Right lobe of liver (tissue), 6 donors: Measurements from ENCODE around the gene FGB. TPM values are rescaled to one million over a fixed set of nuclear protein-coding genes. Genes with fewer than 3 reads are reported as not detected.

Source experiments
- ATAC-seq, 4 donors: fragments of 200-7000 bp; cut with Tn5 transposase; one replicate each; pipeline ENCODE4 v1.9.1; 2020; ENCODE audit warnings: mild to moderate bottlenecking in 4 of 4, moderate library complexity in 4 of 4
- DNase-seq, 3 donors: peaks; one replicate each; pipeline ENCODE4 v3.0.0-alpha.2; 2020
- H3K27ac ChIP-seq, 3 donors: fragments of 200-600 bp; one replicate each; pipeline ENCODE4 v1.8.0; 2022
- H3K27me3 ChIP-seq, 2 donors: fragments of 200-600 bp; one replicate each; pipeline ENCODE4 v1.8.0; 2022
- H3K36me3 ChIP-seq, 4 donors: fragments of 200-600 bp; sonication (generic) in 1 of 4; one replicate each; pipeline versions ENCODE4 v1.5.1 to v1.8.0; 2017 to 2022; ENCODE audit warnings: control low read depth in 1 of 4
- H3K4me1 ChIP-seq, 4 donors: fragments of 200-600 bp; sonication (generic) in 1 of 4; one replicate each; pipeline versions ENCODE4 v1.5.1 to v1.8.0; 2017 to 2022; ENCODE audit warnings: control low read depth in 1 of 4
- H3K4me3 ChIP-seq, 3 donors: fragments of 200-600 bp; one replicate each; pipeline ENCODE4 v1.8.0; 2022
- H3K9me3 ChIP-seq, 4 donors: fragments of 200-600 bp; sonication (generic) in 1 of 4; one replicate each; pipeline versions ENCODE4 v1.5.1 to v1.8.0; 2017 to 2022; ENCODE audit warnings: control low read depth in 1 of 4
- CTCF ChIP-seq, 4 donors: fragments of 200-600 bp in 3 of 4; fragments of 450-650 bp in 1 of 4; IDR thresholded peaks; one replicate each; pipeline versions ENCODE4 v1.5.1 to v1.8.0; 2016 to 2022; ENCODE audit warnings: antibody characterized with exemption in 4 of 4, mild to moderate bottlenecking in 2 of 4
- POLR2A ChIP-seq: fragments of 450-650 bp; IDR thresholded peaks from one replicate; pipeline ENCODE4 v1.6.1; 2017; ENCODE audit warnings: antibody characterized with exemption, mild to moderate bottlenecking
- WGBS: methylation state at CpG from one replicate; pipeline ENCODE4 v1.1.6; 2018; ENCODE audit warnings: low coverage, low lambda C conversion rate; ENCODE audit not compliant: insufficient coverage; ENCODE audit errors: missing lambda C conversion rate; 5-methylcytosine and 5-hydroxymethylcytosine counted together
- intact Hi-C, 2 donors: fragments of 100-400 bp; cut with DNase I; formaldehyde crosslinking; loops; one replicate each; pipeline versions ENCODE4 v1.11.2 to v1.14.1; 2022
- total RNA-seq, 6 experiments: library from RNA; depleted of rRNA in 2 of 6; stranded (reverse); fragments of >200 nt in 2 of 6; fragmentation: NEBNext Ultra II Directional in 3 of 6; extraction: Animal tissue kit (Norgen Biotek cat#: 25700) in 3 of 6; gene quantifications; one replicate each; pipeline versions ENCODE4 v1.1.0 to v1.2.4, GENCODE V29; 2016 to 2023
- donor health status: DM: no; HTN: yes; CAD: no.
- donor health status: DM: no; HTN: no; CAD: no.
- donor health status: DM: no; HTN: no; CAD: no.
- donor health status: DM: no; HTN: yes; CAD: no.
- donor health status: DM: no; HTN: yes; CAD: no.

The FGB gene
- total RNA-seq, 6 experiments from 2014 or later = 6,080 to 16,362 (median 11,864) TPM

GRCh38 chr4:154549894-154550790 lies 12.7 kb upstream of the FGB start, which contains the start of gene PLRG1:
Gene PLRG1, minus strand, starts transcription at chr4:154550400. Its CDS starts 92 bp downstream, at chr4:154550308.
- Histone ChIP-seq H3K27ac (peak within 1 kb of the TSS; percentile 45 to 84 (median 79)), H3K36me3 (peaks cover 2 to 28% (median 14%) of the 10 kb centered on the region in 4 donors), H3K4me1 (peaks cover 0 to 22% (median 10%) of the 10 kb centered on the region in 4 donors), H3K4me3 (peak within 1 kb of the TSS; percentile 66 to 77 (median 67)), H3K9me3 (no peaks in the 10 kb centered on the region), H3K27me3 (no peaks in the 10 kb centered on the region)
- DNase-seq (peak; percentile 97), ATAC-seq (peak; percentile 85 to 99 (median 96))
- intact Hi-C loops = no loop called here
- WGBS = under 1% methylated on average over 39 of the region's 51 CpGs
- peak; percentile 72 for TF ChIP-seq POLR2A
- TF ChIP-seq CTCF (IDR thresholded peaks at IDR 0.05) = peak; percentile 3 to 39 (median 18)

GRCh38 chr4:154551872-154552686 lies 10.7 kb upstream of the FGB start:
- H3K27me3 ChIP-seq = no peaks in the 10 kb centered on the region
- ATAC-seq (peak; percentile 62 to 79 (median 71)), DNase-seq (peak; percentile 67 to 79 (median 77))
- peak; percentile 79 to 97 (median 94) for TF ChIP-seq CTCF (IDR thresholded peaks at IDR 0.05)
- TF ChIP-seq POLR2A = no peak
- no peak overlapping the region for H3K4me3 ChIP-seq
- H3K9me3 ChIP-seq = no peaks in the 10 kb centered on the region
- peaks cover 0 to 22% (median 10%) of the 10 kb centered on the region in 4 donors for H3K4me1 ChIP-seq
- WGBS = 13% methylated on average over 6 of the region's 6 CpGs
- intact Hi-C loops = no loop called here
- peaks cover 0 to 9% (median 0%) of the 10 kb centered on the region in 4 donors for H3K36me3 ChIP-seq
- no peak overlapping the region for H3K27ac ChIP-seq

DNA sequence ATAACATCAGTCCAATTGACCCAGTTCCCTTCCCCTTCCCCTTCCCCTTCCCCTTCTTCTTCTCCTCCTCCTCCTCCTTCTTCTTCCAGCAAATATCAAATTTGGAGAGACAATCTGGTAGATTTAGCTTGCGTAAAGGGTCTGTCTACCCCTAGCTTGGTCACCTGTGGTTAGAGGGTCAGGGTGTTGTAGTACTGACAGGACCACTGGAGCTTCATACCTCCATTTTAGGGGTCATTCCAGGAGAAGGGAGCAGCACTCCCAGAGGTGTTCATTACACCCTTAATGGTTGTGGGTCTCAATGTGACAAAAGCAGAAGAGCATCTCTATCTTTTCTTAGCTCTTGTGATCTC lies 3.7 kb upstream of the FGB start:
- DNase-seq (no peak), ATAC-seq (no peak)
- Histone ChIP-seq H3K36me3 (peaks cover 0 to 6% (median 0%) of the 10 kb centered on the region in 4 donors), H3K27me3 (no peaks in the 10 kb centered on the region), H3K4me3 (no peak overlapping the region), H3K9me3 (no peaks in the 10 kb centered on the region), H3K4me1 (peaks cover 0 to 7% (median 1%) of the 10 kb centered on the region in 4 donors), H3K27ac (peak overlapping the region; percentile 8 to 91 (median 86))
- intact Hi-C loops = loop anchor here in 1 of 2 donors (5.0 kb wide), 1 partner anchor 63 kb away; no protein-coding TSS in a partner anchor
- TF ChIP-seq POLR2A (no peak), CTCF (IDR thresholded peaks at IDR 0.05) (no peak)
- 56% methylated on average over 1 of the region's 1 CpG for WGBS
